Measurements from ENCODE around the gene KIF4A. TPM values are rescaled to one million over a fixed set of nuclear protein-coding genes. Genes with fewer than 3 reads are reported as not detected.
"Not testable (repeated sequence)": the region's sequence is repeated elsewhere in the genome, so short reads cannot be mapped to it uniquely, and the experiment has no call there.

Gene KIF4A
- 4.2 TPM for polyA plus RNA-seq (2012; ENCODE audit: insufficient read depth, insufficient read length, low read depth)

GRCh38 chrX:70289793-70290770 is at the start of gene KIF4A, which contains the start of gene PDZD11:
KIF4A (plus strand) TSS chrX:70290104; CDS start chrX:70290459, 355 bp downstream.
PDZD11 (minus strand) TSS chrX:70289927; CDS start chrX:70289341, 586 bp downstream.
- no peaks in the 10 kb centered on the region for H3K9me3 ChIP-seq
- no peaks in the 10 kb centered on the region for H3K36me3 ChIP-seq

GRCh38 chrX:70240751-70241150 is 49.2 kb upstream of the KIF4A start:
- no peaks in the 10 kb centered on the region for H3K27me3 ChIP-seq
- TF ChIP-seq CTCF (IDR thresholded peaks at IDR 0.05; ENCODE audit: low read depth, low read length), result no peak

More at GRCh38 chrX:70289793-70290770, at the start of gene KIF4A, which contains the start of gene PDZD11:
- DNase-seq, result peak; percentile 86
- H3K4me1 ChIP-seq, result no peaks in the 10 kb centered on the region
- H3K4me3 ChIP-seq (ENCODE audit: low read depth, low read length), result peak within 1 kb of the TSS; percentile 80
- H3K27me3 ChIP-seq, result no peaks in the 10 kb centered on the region
- no peak for TF ChIP-seq CTCF (IDR thresholded peaks at IDR 0.05; ENCODE audit: low read depth, low read length)

GRCh38 chrX:70241501-70241900 is 48.4 kb upstream of the KIF4A start:
- no peaks in the 10 kb centered on the region for H3K4me1 ChIP-seq
- H3K36me3 ChIP-seq, result no peaks in the 10 kb centered on the region
- no peak for DNase-seq
- no peak for TF ChIP-seq CTCF (IDR thresholded peaks at IDR 0.05; ENCODE audit: low read depth, low read length)
- H3K9me3 ChIP-seq, result no peaks in the 10 kb centered on the region
- no peak overlapping the region for H3K4me3 ChIP-seq (ENCODE audit: low read depth, low read length)
- H3K27me3 ChIP-seq, result no peaks in the 10 kb centered on the region

More at GRCh38 chrX:70240751-70241150, 49.2 kb upstream of the KIF4A start:
- Histone ChIP-seq H3K4me1 (no peaks in the 10 kb centered on the region), H3K36me3 (no peaks in the 10 kb centered on the region), H3K9me3 (no peaks in the 10 kb centered on the region), H3K4me3 (ENCODE audit: low read depth, low read length) (no peak overlapping the region)
- DNase-seq, result no peak

- DNase-seq; H3K4me3 ChIP-seq (ENCODE audit: low read depth, low read length): not testable (repeated sequence)
Measured at GRCh38 chrX:70243601-70244000, 46.3 kb upstream of the KIF4A start.

GRCh38 chrX:70244881-70245280 is 45.0 kb upstream of the KIF4A start:
- Histone ChIP-seq H3K9me3 (no peaks in the 10 kb centered on the region), H3K27me3 (no peaks in the 10 kb centered on the region), H3K4me1 (no peaks in the 10 kb centered on the region), H3K36me3 (no peaks in the 10 kb centered on the region), H3K4me3 (ENCODE audit: low read depth, low read length) (no peak overlapping the region)
- no peak for TF ChIP-seq CTCF (IDR thresholded peaks at IDR 0.05; ENCODE audit: low read depth, low read length)
- no peak for DNase-seq

More at GRCh38 chrX:70243601-70244000, 46.3 kb upstream of the KIF4A start:
- not testable (repeated sequence) for H3K36me3 ChIP-seq, H3K27me3 ChIP-seq, H3K4me1 ChIP-seq, H3K9me3 ChIP-seq

GRCh38 chrX:70247252-70247651 is 42.7 kb upstream of the KIF4A start:
- no peak for DNase-seq
- Histone ChIP-seq H3K27me3 (no peaks in the 10 kb centered on the region), H3K36me3 (no peaks in the 10 kb centered on the region), H3K9me3 (no peaks in the 10 kb centered on the region), H3K4me1 (no peaks in the 10 kb centered on the region), H3K4me3 (ENCODE audit: low read depth, low read length) (no peak overlapping the region)
- TF ChIP-seq CTCF (IDR thresholded peaks at IDR 0.05; ENCODE audit: low read depth, low read length), result no peak
